OCI-LY3 (cell line): Measurements from ENCODE around the gene RFTN1.

Experiments
- CTCF ChIP-seq: fragments of 200-600, 300-600 bp; sonication (generic); IDR thresholded peaks from 2 replicates; pipeline ENCODE4 v1.5.1; 2014; ENCODE audit warnings: antibody characterized with exemption, low read length, low read depth
- EZH2phosphoT487 ChIP-seq: fragments of 200-600 bp; shearing (Covaris generic); IDR thresholded peaks from 2 replicates; pipeline ENCODE4 v1.6.1; 2018; ENCODE audit warnings: antibody characterized with exemption, mixed run types, low read depth

GRCh38 chr3:16504242-16504641 lies 9.3 kb downstream of the RFTN1 start:
- TF ChIP-seq CTCF (no peak), EZH2phosphoT487 (no peak)
